PFSK-1 (cell line): ENCODE data around the gene PRMT1.

ENCODE experiments used
- POLR2AphosphoS5 ChIP-seq: IDR thresholded peaks from 2 replicates; pipeline ENCODE4 v1.6.1; 2012; ENCODE audit warnings: low read depth, mild to moderate bottlenecking, control low read depth, low read length, moderate library complexity
- TAF1 ChIP-seq: IDR thresholded peaks from 2 replicates; pipeline ENCODE4 v1.6.1; 2012; ENCODE audit warnings: low read length, control low read depth, borderline replicate concordance; ENCODE audit not compliant: insufficient read depth

DNA sequence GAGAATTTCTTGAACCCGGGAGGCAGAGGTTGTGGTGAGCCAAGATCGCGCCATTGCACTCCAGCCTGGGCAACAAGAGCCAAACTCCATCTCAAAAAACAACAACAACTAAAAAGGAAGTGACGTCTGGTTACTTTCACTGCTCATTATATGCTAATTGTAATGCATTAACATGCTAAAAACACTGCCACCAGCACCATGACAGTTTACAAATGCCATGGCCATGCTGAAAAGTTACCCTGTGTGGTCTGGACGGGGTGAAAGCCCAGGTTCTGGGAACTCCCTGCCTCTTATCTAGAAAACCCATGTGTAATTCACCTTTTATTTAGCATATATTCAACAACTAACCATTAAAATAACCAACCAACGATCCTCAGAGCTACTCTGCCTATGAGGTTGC is 41.9 kb downstream of the PRMT1 start:
- no peak for TF ChIP-seq POLR2AphosphoS5
- no peak for TF ChIP-seq TAF1
